GM19023 (cell line): ENCODE measurements around the gene TRIM61.
"Not testable (repeated sequence)": the region's sequence is repeated elsewhere in the genome, so short reads cannot be mapped to it uniquely, and the experiment has no call there.

Experiments used
- ATAC-seq: cut with Tn5 transposase; IDR thresholded peaks from one replicate; pipeline ENCODE4 v1.9.1; 2021; ENCODE audit warnings: mild to moderate bottlenecking, moderate library complexity; ENCODE audit not compliant: unreplicated experiment

The TRIM61 gene

DNA sequence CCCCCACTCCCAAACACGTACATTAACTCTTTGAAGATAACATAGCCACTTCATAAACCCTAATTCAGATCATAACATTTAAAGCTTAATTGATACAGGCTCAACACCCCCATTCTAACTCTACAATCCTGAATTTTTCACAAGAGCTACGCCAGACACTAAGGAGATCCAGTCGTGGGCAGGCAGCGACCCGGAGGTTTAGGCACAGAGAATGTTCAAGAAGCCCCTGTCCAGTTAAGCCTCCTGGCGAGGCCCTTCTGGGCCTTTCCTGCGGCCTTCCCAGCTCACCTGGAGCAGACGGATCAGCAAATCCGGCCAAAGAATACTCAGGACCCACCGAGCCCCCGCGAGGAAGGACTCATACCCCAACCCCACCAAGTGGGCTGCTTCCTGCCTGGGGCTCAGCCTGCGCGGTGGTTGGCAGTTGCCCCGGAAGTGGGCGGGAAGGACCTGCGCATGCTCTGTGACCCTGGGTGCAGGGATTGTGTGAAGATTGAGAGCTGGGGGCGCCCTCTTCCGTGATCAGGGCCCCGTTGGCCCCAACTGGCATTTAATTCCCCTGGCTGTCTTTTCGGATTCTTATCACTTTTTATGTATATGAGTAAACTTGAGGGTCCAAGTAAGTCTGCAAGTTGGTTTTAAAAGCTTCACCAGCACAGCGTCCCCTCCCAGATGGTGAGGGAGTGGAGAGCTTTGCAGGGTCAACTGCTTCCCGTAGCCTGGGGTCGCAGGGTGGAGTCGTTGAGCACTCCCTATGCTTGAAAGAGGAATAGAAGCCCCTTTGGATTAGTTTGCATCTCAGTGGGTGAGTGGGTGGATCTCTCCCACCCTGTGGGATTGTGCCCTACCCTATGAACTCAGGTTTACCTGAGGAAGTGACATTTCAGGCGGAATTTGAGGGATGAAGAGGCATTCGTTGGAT, at the start of gene TRIM61:
Gene TRIM61 (minus strand): TSS at position 415 of the 922 bp plus-strand sequence. CDS start 7,655 bp downstream, outside the sequence.
- ATAC-seq = peak; percentile 99

DNA sequence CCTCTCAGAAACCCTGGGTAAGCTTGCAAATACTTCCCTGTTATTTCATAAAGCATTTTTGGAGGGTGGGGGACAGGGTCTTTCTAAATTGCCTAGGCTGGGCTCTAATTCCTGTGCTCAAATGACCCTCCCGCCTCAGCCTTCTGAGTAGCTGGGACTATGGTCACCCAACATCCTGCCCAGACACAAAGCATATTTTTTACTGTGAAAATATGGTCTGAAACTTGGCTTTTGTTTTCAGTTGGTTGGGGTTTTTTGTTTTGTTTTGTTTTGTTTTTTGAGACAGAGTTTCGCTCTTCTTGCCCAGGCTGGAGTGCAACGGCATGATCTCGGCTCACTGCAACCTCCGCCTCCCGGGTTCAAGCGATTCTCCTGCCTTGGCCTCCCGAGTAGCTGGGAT, 48.3 kb upstream of the TRIM61 start:
- ATAC-seq = not testable (repeated sequence)

DNA sequence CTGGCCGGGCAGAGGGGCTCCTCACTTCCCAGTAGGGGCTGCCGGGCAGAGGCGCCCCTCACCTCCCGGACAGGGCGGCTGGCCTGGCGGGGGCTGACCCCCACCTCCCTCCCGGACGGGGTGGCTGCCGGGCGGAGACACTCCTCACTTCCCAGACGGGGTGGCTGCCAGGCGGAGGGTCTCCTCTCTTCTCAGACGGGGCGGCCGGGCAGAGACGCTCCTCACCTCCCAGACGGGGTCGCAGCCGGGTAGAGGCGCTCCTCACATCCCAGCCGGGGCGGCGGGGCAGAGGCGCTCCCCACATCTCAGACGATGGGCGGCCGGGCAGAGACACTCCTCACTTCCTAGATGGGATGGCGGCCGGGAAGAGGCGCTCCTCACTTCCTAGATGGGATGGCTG, 42.5 kb upstream of the TRIM61 start:
- ATAC-seq = not testable (repeated sequence)

DNA sequence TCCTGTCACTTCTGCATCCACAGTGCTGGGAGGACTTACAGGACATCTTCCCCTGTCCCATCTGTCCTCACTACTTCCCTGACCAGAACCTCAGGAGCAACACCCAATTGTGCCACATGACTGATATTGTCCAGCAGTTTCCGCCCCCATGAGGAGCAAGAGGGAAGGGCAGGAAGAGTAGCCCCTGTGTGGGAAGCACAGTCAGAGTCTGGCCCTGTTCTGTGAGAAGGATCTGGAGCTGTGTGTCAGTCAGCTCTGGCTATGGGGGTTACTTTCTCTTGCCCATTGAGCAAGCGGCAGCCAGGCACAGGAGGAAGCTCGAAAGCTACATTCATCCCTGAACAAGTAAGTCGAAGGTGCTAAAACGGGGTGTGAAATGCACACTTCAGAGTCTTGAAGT, 39.5 kb upstream of the TRIM61 start:
- no peak for ATAC-seq

GRCh38 chr4:165013691-165014090, 36.2 kb upstream of the TRIM61 start:
- no peak for ATAC-seq

DNA sequence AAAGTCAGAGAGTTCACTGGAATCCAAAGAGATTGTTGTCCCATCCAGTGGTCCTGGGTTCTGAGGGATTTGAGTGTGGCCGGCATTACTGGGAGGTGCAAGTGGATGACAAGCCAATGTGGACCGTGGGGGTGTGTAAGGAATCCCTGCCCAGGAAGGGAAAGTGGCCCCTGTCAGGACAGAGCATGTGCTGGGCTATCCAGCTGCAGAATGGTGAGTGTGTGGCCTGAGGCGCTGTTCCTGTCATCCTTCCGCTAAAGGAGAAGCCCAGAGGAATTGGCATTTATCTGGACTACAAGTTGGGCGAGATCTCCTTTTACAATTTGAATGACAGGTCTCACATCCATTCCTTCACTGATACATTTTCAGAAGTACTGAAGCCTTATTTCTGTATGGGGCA, 33.9 kb upstream of the TRIM61 start:
- no peak for ATAC-seq

- ATAC-seq = no peak
These were observed 33.5 kb upstream of the TRIM61 start for GRCh38 chr4:165010991-165011390.

DNA sequence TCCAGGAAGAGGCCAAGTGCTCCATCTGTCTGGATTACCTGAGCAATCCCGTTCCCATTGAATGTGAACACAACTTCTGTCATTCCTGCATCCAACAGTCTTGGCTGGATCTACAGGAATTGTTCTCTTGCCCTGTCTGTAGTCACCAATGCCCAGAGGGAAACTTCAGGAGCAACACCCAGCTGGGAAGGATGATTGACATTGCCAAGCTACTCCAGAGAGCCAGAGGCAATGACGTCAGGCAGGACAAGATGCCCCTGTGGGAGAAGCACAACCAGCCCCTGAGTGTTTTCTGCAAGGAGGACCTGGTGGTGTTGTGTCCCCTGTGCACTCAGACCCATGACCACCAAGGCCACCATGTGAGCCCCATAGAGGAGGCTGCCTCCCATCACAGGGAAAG, 33.0 kb upstream of the TRIM61 start:
- ATAC-seq = no peak

DNA sequence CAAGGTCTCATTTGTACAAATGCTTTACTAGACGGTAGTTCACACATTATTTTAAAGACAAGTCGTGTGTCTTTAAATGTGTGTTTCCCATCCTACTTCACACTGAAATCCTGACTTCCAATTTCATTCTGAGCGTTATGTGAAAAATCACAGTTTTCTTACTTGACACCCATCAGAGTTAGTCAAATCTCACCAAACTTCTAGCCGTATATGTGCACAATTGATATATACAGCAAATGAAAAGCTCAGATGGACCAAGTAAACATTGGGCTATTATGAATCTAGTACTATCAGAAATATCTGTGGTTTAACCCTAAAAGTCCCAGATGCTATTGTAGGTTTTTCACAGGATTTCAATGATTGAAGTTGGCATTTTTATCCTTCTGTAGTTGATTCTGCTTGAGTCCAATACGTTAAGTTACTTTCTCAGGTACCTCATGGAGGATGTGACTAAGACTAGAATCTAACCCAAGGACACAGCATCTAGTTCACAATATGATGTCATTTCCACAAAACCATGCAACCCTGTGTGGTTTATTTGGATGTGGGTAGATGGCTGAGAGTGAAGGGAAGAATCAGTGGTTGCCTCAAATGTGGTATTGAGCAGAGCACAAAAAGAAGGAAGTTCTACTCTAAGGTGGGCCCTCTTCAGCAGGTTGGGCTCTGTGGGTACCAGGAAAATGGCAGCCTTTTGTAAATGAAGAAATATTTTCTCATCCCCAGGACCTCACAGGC, 32.2 kb upstream of the TRIM61 start:
- ATAC-seq = no peak

DNA sequence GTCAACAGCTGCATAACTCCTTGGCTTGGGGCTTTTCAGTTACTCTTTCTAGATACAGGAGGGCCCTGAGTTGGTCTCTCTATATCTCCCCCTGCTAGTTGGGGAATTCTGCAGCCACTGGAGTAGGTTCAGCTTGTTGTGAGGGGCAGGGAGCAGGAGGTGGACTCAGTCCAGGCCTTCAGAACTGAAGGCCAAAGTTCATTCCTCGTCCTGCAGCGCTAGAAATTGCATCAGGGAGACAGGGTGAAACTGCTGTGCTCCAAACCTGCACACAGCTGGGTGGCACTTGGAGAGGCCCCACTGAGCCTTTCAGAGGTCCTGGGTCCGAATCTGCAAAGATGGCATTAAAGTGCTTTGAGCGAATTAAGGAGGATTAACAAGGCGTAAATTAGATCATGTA, 29.4 kb upstream of the TRIM61 start:
- no peak for ATAC-seq

DNA sequence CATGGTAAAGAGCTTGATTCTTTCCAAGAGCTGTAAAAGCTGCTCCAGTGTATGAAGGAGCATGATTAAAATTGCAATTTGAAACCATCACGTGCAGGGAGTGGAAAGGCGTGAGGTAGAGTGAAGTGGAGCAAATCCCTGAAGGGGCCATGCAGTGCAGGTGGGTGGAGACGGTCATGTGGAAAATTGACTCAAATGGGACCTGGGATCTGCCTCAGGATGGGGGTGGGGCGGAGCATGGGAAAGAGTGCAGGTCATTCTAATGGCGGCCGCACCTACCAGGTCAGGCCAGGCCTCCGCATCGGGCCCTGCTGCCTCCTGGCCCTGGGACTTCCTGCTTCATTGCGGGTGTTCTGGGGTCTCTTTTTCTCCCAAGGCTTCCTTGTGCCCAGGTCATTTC, 29.0 kb upstream of the TRIM61 start:
- ATAC-seq = no peak

DNA sequence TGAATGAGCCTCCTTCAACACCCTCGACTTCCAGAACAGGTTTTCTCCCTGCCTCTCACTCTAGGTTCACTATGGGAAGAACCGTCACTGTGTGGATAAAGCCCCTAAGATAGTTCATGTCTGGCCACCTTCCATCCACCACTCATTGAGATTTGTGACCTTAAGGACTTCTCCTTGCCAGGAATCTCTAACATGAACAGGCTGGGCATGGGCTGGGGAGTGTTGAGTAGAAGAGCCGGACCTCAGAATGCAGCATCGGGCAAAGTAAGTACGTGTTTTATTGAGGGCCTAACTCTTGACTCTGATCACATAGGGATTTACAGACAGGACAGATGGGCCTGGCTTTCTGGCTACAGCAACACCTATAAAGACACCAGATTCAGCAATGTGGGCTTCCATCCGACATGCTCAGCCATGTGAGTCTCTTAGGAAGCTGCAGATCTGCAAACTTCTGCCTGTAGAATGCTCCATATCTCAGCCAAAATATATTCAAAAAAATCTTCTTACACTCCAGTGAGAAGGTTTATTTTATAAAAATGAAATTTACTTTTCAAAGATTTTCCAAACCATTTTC, 28.0 kb upstream of the TRIM61 start:
- ATAC-seq = no peak

DNA sequence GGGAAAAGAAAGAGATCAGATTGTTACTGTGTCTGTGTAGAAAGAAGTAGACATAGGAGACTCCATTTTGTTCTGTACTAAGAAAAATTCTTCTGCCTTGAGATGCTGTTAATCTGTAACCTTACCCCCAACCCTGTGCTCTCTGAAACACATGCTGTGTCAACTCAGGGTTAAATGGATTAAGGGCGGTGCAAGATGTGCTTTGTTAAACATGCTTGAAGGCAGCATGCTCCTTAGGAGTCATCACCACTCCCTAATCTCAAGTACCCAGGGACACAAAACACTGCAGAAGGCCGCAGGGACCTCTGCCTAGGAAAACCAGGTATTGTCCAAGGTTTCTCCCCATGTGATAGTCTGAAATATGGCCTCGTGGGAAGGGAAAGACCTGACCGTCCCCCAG, 24.5 kb upstream of the TRIM61 start:
- not testable (repeated sequence) for ATAC-seq

GRCh38 chr4:164998526-164999080, 21.1 kb upstream of the TRIM61 start:
- not testable (repeated sequence) for ATAC-seq

- ATAC-seq = no peak
These were observed 20.5 kb upstream of the TRIM61 start for GRCh38 chr4:164997941-164998340.

GRCh38 chr4:164997324-164997723, 19.9 kb upstream of the TRIM61 start:
- peak; percentile 52 for ATAC-seq

- not testable (repeated sequence) for ATAC-seq
These were observed 18.7 kb upstream of the TRIM61 start for GRCh38 chr4:164996123-164996522.

DNA sequence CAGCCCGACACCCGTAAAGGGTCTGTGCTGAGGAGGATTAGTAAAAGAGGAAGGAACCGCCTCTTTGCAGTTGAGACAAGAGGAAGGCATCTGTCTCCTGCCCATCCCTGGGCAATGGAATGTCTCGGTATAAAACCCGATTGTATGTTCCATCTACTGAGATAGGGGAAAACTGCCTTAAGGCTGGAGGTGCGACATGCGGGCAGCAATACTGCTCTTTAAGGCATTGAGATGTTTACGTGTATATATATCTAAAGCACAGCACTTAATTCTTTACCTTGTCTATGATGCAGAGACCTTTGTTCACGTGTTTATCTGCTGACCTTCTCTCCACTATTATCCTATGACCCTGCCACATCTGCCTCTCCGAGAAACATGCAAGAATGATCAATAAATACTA, 13.3 kb upstream of the TRIM61 start:
- not testable (repeated sequence) for ATAC-seq

DNA sequence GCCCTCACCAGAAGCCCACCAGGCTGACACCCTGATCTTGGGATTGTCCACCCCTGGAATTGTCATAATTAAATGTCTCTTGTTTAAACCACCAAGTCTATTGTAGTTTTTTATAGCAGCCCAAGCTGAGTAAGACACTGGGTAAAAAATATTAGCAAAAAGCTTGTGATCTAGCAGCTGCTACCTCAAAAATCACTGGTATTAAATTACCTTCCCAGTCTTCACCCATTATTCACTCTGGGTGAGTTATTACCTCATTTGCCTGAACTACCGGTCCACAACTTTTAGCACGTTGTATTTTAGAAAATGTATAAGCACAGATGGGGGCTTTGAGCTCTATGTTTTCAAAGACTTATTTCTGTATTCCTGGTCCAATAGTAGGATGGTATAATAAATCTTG, 12.0 kb upstream of the TRIM61 start:
- ATAC-seq = no peak

DNA sequence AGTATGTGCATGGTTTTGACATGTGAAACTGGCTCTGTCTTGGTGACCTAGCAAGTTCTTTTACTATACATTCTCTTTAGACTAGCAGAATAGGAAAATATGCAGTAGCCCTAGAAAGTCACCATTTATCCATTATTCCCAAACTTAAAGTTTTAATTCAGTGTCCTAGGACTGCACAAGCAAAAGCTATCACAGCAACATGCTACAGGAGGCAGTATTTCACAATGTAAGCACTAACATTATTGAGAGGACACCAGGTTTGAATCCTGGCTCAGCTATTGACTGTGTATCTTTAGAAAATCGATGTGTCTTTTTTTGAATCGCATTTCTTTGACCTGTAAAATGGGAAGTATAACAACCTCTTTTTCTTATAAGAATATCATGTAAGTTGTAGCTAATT, 5.5 kb downstream of the TRIM61 start:
- not testable (repeated sequence) for ATAC-seq

DNA sequence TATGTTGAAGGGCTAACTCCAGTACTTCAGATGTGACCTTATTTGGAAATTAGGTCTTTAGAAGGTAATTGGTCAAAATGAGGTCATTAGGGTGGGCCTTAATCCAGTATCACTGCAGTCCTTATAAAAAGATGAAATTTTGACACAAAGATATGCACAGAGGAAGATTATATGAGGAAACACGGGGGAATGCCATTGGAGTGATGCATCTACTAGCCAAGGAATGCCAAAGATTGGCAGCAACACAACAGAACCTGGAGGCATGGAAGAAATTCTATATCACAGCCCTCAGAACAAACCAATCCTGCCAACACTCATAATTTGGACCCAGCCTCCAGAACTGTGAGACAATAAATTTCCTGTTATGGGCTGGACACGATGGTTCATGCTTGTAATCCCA, 17.6 kb downstream of the TRIM61 start:
- no peak for ATAC-seq
